Tibial nerve (tissue), 4 donors: ENCODE results near the gene NRXN2.

Source experiments
- CTCF ChIP-seq, 5 experiments: fragments of 200-600 bp in 3 of 5; fragments of 450-650 bp in 2 of 5; sonication (generic) in 3 of 5; IDR thresholded peaks; one replicate each; pipeline ENCODE4 v1.5.1; 2016 to 2019; ENCODE audit warnings: antibody characterized with exemption in 5 of 5, mild to moderate bottlenecking in 3 of 5, moderate library complexity in 2 of 5
- EP300 ChIP-seq, 2 donors: sonication (generic); formaldehyde crosslinking; IDR thresholded peaks; one replicate each; pipeline ENCODE4 v1.6.1; 2017; ENCODE audit warnings: antibody characterized with exemption in 2 of 2, mild to moderate bottlenecking in 1 of 2

- TF ChIP-seq CTCF (IDR thresholded peaks at IDR 0.05) (no peak), EP300 (IDR thresholded peaks at IDR 0.05) (no peak)
Measured at GRCh38 chr11:64716473-64717267, 6.3 kb downstream of the NRXN2 start.
